H1 (cell line): Measurements from ENCODE around the gene INVS.

ENCODE experiments used
- EP300 ChIP-seq, 2 experiments: IDR thresholded peaks; 1 replicate in 1 of 2; 2 replicates in 1 of 2; pipeline ENCODE4 v1.6.1; 2011 to 2012; ENCODE audit warnings: low read depth in 2 of 2, low read length in 2 of 2, mild to moderate bottlenecking in 2 of 2, borderline replicate concordance in 1 of 2, inconsistent platforms in 1 of 2, moderate library complexity in 1 of 2
- JUND ChIP-seq: IDR thresholded peaks from 2 replicates; pipeline ENCODE4 v1.6.1; 2011; ENCODE audit warnings: mild to moderate bottlenecking, improper control_type of control experiment, low read length

GRCh38 chr9:100092066-100092465 lies 7.0 kb upstream of the INVS start:
- no peak for TF ChIP-seq EP300 (IDR thresholded peaks at IDR 0.05; ENCODE audit: borderline replicate concordance in 1 of 2, low read depth in 2 of 2, low read length in 2 of 2)
- no peak for TF ChIP-seq JUND
